HG03045 (cell line): ENCODE results near the gene RIT2.

Source experiments
- ATAC-seq: cut with Tn5 transposase; IDR thresholded peaks from one replicate; pipeline ENCODE4 v1.9.1; 2021; ENCODE audit warnings: mild to moderate bottlenecking, moderate library complexity; ENCODE audit not compliant: unreplicated experiment

Gene RIT2

GRCh38 chr18:43092539-43092938 is 22.9 kb downstream of the RIT2 start:
- no peak for ATAC-seq

GRCh38 chr18:43081396-43081795 is 34.1 kb downstream of the RIT2 start:
- ATAC-seq, result no peak

GRCh38 chr18:43080671-43081070 is 34.8 kb downstream of the RIT2 start:
- no peak for ATAC-seq

GRCh38 chr18:43079422-43079821 is 36.1 kb downstream of the RIT2 start:
- no peak for ATAC-seq

GRCh38 chr18:43078478-43079092 is 36.9 kb downstream of the RIT2 start:
- ATAC-seq, result no peak

GRCh38 chr18:43077510-43078308 is 37.8 kb downstream of the RIT2 start:
- ATAC-seq, result no peak

- no peak for ATAC-seq
Observed at GRCh38 chr18:43073771-43074170, 41.7 kb downstream of the RIT2 start.

- ATAC-seq, result no peak
Observed at GRCh38 chr18:43068781-43069180, 46.7 kb downstream of the RIT2 start.

- ATAC-seq, result no peak
Observed at GRCh38 chr18:43067570-43067969, 47.9 kb downstream of the RIT2 start.

GRCh38 chr18:43061816-43062215 is 53.7 kb downstream of the RIT2 start:
- ATAC-seq, result no peak

- no peak for ATAC-seq
Observed at GRCh38 chr18:43061318-43061717, 54.2 kb downstream of the RIT2 start.

- no peak for ATAC-seq
Observed at GRCh38 chr18:43060020-43060419, 55.5 kb downstream of the RIT2 start.

GRCh38 chr18:43054815-43055519 is 60.5 kb downstream of the RIT2 start:
- ATAC-seq, result no peak

- ATAC-seq, result no peak
Observed at GRCh38 chr18:43049021-43049420, 66.5 kb downstream of the RIT2 start.

- ATAC-seq, result no peak
Observed at GRCh38 chr18:43046322-43046721, 69.2 kb downstream of the RIT2 start.

GRCh38 chr18:43043626-43044025 is 71.9 kb downstream of the RIT2 start:
- ATAC-seq, result no peak

GRCh38 chr18:43040281-43040680 is 75.2 kb downstream of the RIT2 start:
- no peak for ATAC-seq

GRCh38 chr18:43034683-43035500 is 80.6 kb downstream of the RIT2 start:
- ATAC-seq, result no peak

- no peak for ATAC-seq
Observed at GRCh38 chr18:43031169-43031568, 84.3 kb downstream of the RIT2 start.

GRCh38 chr18:43029414-43029813 is 86.1 kb downstream of the RIT2 start:
- no peak for ATAC-seq

GRCh38 chr18:43022874-43023273 is 92.6 kb downstream of the RIT2 start:
- ATAC-seq, result no peak
